ENCODE data around the gene LRRC1.

The LRRC1 gene

GRCh38 chr6:53818858-53819609, 24.2 kb downstream of the LRRC1 start:
- DNase-seq: no peak

GRCh38 chr6:53822401-53823125, 27.8 kb downstream of the LRRC1 start:
- no peak for DNase-seq

GRCh38 chr6:53824714-53825113, 29.9 kb downstream of the LRRC1 start:
- DNase-seq: no peak

- no peak for DNase-seq
Observed at GRCh38 chr6:53825532-53826321, 30.9 kb downstream of the LRRC1 start.

GRCh38 chr6:53827531-53827930, 32.7 kb downstream of the LRRC1 start:
- DNase-seq: no peak

- no peak for DNase-seq
Observed at GRCh38 chr6:53828215-53828614, 33.4 kb downstream of the LRRC1 start.

- DNase-seq: no peak
Observed at GRCh38 chr6:53828966-53829697, 34.3 kb downstream of the LRRC1 start.

- DNase-seq: no peak
Observed at GRCh38 chr6:53829698-53830221, 35.0 kb downstream of the LRRC1 start.

GRCh38 chr6:53830366-53830765, 35.6 kb downstream of the LRRC1 start:
- DNase-seq: no peak

GRCh38 chr6:53831081-53831869, 36.5 kb downstream of the LRRC1 start:
- DNase-seq: no peak

- DNase-seq: no peak
Observed at GRCh38 chr6:53831936-53832660, 37.3 kb downstream of the LRRC1 start.

- no peak for DNase-seq
Observed at GRCh38 chr6:53833155-53833554, 38.4 kb downstream of the LRRC1 start.

- no peak for DNase-seq
Observed at GRCh38 chr6:53834132-53834531, 39.3 kb downstream of the LRRC1 start.

- DNase-seq: no peak
Observed at GRCh38 chr6:53837865-53838769, 43.3 kb downstream of the LRRC1 start.

GRCh38 chr6:53840027-53840426, 45.2 kb downstream of the LRRC1 start:
- DNase-seq: no peak

- no peak for DNase-seq
Observed at GRCh38 chr6:53845280-53846195, 50.7 kb downstream of the LRRC1 start.

GRCh38 chr6:53846250-53846649, 51.4 kb downstream of the LRRC1 start:
- DNase-seq: no peak

- DNase-seq: no peak
Observed at GRCh38 chr6:53847796-53848314, 53.0 kb downstream of the LRRC1 start.

GRCh38 chr6:53850527-53850926, 55.7 kb downstream of the LRRC1 start:
- DNase-seq: no peak

Measured in suppressor macrophage treated with lipopolysaccharide for 1 hour (primary cell).